ENCODE results near the gene ACAP3.

The ACAP3 gene

DNA sequence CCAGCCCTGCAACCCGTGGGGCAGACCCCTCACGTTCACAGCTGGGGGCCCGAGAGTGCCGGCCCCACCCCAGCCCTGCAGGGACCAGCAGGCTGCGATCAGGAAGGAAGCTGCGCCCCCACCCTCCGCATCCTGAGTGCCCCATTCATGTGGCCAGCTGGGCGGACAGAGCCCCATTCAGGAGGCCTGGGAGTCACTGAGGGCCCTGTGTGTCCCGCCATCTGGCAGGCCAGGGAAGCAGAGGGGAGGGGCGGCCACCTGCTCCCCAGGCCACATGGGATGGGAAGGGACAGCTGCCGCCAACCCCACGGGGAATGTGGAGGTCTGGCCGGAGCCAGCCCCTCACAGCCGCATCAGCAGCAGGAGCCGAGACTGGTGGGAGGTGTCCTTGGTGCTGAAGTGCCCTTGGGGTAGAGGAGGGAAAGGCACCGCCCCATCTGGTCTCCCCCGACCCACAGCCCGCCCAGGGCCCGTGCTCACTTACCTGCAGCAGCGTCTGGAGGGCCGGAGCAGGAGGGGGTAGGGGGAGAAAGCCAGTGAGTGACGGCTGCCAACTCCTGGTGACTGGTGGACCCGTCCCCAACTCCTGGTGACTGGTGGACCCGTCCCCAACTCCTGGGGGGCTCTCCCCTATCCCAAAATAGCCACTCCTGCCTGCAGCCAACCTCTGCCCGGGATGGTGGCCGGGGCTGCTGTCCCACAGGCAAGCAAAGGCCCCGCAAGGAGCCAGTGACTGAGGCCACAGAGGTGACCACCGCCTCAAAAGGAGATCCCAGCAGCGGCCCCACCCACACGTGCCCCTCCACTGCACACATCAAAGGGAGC is 8.7 kb downstream of the ACAP3 start:
- DNase-seq = peak; percentile 47

DNA sequence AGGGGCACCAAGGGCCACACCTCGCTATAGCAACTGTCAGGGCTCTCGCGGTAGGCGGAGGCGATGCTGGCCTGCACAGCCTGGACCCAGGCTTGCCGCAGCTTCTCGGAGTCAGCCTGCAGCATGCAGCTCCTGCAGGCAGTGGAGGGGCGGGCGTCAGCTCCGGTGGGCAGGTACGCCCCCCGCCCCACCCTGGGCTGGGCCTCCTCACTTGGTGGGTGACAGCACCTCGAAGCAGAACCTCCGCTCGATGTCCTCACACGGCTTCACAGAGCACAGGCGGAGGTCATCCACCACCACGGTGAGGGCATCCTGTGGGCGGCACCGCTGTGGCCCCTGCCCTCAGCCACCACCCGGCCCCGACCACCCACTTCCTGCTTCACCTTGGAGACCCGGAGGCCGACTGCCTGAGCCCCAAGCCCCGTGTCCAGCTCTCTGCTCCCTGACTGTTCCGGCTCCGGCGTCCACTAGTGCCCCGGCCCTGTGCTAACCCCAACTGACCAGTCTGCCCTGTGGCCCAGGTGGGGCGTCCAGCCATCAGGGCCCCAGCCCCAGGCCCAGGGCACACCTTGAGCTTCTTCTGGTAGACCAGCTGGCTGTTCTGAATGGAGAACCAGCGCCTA is 9.8 kb downstream of the ACAP3 start:
- no peak for DNase-seq

DNA sequence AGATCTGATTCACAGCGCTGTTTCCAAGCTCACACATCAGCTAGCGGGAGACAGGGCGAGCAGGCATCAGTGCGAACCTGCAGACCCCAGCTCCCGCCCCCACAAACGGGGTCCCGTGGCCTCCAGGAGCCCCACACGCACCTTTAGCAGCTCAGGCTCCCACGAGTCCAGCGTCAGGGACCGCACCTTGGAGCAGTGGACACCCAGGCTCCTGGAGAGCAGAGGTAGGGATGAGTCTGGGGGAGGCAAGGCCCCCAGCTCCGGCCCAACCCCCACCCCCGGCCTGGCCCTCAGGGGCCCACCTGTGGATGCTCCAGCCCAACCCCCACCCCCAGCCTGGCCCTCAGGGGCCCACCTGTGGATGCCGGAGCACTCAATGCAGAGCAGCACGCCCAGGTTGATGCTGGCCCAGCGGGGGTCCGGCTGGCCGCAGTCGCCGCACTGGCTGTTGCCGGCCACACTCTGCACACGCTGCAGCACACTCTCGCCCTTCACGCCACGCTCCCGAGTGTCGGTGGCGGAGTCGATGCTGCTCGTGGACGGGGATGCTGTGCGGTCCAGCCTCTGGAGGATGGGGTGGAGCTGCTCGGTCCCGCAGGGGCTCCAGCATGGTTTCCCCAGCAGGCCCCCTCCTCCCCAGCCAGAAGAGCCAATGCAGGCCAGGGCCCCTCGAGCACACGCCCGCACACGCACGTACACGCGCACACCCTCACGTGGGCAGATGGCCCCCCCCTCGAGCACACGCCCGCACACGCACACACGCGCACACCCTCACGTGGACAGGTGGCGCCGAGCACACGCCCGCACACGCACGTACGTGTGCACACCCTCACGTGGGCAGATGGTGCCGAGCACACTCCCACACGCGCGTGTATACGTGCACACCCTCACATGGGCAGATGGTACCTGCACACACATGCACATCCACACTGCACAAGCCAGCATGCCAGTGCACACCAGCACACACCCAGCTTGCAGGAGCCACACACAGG is 11.4 kb downstream of the ACAP3 start:
- no peak for DNase-seq

DNA sequence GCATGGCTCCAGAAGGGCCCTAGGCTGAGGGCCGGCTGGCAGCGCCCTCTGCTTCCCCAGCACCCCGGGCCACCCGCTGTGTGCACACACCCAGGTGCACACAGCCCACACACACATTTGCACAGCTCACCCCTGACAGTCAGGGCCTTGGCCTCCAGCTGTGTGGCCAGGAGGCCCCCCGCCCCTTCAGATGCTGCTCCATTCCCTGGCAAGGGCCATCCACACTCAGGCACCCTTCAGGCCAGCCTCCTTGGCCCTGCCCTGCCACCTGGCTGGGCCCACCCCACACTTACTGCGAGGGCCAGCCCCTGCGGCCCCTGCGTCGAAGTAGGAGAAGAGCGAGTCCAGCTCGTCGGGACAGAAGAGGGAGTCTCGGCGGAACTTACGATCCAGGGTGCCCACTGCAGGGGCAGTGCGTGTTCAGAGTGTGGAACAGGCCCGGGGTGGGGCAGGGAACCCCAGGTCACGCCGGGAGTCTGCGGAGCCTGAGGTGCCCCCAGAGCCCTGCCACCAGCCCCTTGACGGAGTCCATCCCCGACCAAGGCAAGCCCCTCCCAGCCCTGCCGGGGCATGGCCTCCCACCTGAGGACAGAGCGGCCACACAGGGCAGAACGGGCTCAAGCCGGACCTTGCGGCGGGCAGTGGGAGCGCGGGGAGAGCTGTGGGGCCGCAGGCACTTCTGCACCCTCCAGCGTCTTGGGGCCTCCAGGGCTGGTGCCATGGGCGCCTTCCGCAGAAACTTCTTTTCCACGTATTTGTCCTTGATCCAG is 12.4 kb downstream of the ACAP3 start:
- no peak for DNase-seq

DNA sequence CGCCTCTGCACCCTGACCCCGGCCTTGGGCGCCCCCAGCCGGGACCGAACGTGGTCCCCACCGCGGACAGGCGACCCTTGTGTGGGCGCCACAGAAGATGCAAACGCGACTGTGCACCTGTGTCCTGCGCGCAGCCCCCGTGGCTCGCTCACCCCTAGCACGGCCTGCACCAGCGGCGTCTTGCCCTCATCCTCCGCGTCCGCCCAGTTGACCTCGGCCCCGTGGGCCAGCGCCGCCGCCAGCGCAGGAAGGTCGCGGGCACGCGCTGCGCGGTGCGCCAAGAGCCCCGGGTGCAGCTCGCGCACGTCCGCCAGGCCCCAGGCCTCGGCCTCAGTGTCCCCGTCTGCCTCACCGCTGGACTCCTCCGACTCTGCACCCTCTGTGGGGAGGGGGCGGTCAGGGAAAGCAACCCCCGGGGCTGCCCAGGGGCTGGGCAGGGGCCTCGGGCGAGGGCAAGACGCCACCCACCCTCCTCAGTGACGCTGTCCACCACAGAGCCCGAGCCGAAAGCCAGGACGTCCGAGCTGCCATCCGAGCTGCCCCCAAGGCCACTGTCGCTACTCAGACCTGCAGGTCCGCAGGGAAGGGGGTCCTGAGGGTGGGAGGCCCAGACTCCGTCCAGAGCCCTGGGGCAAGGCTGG is 13.4 kb downstream of the ACAP3 start:
- no peak for DNase-seq

DNA sequence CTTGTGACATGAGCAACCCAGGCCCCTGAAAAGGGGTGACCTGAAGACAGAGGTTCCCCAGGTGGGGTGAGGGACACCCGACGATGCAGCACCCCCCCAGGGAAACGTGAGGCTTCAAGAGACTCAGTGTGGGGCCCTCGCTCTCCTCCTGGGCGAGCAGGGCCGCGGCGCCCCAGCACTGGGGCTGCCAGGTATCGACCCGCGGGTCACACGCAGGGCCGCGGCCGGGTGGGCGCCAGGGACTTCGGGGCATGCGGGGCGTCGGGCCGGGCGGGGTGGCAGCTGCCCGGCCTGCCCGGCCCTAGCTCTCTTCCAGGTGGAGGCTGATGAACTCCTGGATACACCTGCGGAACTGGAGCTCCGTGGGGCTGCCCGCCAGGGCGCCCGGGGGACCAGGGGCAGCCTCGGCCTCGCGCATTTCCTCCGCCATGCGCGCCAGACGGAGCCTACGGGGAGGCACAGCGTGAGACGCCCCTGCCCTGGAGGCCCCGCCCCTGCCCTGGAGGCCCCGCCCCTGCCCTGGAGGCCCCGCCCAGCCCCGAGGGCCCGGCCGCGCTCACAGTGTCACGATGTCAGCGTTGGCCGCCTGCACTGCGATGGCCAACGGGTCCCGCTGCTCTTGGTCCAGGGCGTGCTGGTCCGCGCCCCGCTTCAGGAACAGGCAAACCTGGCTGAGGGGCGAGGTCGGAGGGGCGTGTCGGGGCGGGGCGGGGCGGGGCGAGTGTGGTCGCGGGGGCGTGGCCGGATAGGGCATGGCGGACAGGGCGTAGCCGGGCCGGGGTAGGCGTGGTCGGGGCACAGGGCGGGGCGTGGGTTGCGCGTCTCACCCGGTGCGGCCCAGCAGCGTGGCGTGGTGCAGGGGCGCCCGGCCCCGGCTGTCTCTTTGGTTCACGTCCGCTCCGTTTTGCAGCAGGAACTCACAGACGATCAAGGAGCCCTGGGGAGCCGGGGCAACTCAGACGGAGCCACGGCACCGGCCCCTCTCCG is 14.2 kb downstream of the ACAP3 start:
- DNase-seq = no peak

DNA sequence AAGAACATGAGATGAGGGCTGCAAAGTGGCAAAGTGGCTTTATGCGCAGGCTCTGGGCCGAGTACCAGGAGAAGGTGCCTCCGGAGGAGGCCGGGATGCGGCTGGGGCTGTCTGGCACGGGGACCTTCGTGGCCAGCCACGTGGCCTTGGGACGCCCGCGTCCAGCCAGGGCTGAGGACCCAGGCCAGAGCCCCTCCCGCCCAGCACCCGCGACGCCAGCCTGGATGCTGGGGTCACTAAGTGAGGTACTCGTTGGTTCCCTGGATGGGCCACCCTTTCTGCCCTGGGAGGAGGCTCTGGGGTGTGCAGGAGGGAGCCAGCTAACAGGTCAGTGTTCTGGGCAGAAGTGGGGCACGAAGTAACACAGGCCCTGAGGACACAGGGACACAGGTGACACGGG is 14.9 kb downstream of the ACAP3 start:
- no peak for DNase-seq

DNA sequence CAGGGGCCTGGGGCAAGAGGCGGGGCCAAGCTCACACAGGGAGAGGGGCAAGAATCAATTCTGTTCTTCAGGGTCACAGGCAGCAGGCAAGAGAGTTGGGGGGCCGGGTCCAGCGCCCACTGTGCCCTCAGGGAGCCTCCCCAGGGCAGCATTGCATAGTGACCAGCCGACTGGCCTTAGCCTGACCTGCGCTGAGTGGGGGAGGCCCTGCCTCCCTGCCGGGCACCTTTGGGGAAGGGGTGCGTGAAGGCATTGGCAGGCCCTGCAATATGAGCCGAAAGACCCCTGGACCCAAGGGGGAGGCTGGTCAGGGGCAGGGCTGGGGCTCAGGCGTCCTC is 15.3 kb downstream of the ACAP3 start:
- DNase-seq = no peak

DNA sequence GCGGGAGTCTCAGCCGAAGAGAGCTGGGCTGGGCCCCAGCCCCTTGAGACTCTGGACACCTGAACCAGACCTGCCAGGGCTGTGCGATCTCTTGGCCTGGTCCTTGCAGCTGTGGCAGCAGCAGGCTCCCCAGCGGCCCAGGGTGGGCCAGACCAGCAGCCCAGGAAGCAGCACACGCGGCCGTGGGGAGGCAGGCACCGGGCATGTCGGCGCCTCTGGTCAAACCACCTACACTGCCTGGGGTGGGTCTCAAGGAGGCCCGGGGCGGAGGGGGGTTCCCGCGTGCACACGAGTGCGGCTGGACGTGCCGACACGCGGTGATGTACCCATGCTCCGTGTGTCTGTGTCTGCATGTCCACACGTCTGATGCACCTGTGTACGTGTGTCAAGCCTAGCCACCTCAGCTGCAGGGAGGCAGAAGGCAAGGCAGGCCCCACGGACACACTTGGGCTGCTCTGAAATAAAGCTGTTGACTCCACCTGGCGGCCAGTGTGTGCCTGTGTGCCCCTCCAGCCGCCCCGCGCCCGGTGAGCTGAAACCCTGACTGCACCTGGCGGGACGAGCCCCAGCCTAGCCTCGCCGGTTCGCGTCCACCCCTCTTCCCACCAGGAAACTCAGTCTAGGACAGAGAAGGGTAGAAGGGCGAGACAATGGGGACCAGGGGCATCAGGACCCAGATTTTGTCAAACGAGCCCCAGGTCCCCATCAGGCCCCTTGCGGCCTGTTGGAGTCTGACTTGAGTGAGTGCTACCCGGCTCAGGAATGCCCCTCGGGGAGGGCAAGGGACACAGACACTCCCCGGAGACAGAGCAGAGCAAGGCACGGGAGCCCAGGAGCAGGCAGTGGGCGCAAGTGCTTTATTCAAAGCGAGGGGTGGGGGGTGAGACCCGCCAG is 15.9 kb downstream of the ACAP3 start:
- DNase-seq = peak; percentile 84

DNA sequence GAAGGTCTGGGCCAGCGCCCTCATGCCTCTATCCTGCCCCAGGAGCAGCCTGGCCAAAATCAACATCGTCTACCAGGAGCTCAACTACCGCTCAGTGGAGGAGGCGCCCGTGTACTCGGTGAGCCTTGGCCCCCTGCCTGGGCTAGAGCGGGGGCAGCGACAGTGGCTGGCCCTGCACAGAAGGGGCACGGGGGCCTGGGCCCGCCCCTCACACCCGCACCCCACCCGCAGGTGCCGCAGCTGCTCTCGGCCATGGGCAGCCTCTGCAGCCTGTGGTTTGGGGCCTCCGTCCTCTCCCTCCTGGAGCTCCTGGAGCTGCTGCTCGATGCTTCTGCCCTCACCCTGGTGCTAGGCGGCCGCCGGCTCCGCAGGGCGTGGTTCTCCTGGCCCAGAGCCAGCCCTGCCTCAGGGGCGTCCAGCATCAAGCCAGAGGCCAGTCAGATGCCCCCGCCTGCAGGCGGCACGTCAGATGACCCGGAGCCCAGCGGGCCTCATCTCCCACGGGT is 16.7 kb downstream of the ACAP3 start:
- DNase-seq = no peak

DNA sequence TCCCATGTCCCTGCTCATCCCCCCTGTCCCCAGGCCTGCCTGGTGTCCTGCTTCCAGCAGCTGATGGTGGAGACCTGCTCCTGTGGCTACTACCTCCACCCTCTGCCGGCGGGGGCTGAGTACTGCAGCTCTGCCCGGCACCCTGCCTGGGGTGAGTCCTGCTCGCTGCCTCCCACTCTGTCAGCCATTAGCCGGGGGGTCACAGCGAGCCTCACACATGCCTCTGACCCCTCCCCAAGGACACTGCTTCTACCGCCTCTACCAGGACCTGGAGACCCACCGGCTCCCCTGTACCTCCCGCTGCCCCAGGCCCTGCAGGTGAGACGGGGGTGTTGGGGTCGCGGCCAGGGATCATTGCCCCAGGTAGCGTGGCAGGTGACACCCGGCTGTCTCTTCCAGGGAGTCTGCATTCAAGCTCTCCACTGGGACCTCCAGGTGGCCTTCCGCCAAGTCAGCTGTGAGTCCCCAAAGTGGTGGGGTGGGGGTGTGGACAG is 17.4 kb downstream of the ACAP3 start:
- peak; percentile 21 for DNase-seq

DNA sequence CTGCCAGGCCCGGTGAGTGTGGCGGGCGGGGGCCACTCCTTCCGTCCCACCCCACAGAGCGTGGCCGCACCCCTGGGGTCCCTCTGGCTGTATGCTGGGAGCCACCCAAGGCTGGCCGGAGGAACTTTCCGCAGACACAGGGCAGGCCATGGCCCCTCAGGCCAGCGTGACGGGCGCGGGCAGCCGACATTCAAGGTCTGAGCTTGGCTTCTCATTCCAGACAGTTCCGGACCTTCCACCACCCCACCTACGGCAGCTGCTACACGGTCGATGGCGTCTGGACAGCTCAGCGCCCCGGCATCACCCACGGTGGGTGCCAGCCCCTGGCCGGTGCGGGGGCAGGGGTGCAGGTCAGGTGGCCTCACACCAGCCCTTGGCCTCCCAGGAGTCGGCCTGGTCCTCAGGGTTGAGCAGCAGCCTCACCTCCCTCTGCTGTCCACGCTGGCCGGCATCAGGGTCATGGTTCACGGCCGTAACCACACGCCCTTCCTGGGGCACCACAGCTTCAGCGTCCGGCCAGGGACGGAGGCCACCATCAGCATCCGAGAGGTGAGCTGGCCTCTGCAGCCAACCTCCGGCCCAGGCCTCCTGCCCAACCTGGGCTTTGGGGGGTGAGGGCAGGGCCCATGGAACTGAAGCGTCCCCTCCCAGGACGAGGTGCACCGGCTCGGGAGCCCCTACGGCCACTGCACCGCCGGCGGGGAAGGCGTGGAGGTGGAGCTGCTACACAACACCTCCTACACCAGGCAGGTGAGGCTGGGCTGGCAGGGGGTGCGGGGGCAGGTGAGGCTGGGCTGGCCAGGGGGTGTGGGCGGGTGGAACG is 20.2 kb downstream of the ACAP3 start:
- DNase-seq = no peak

DNA sequence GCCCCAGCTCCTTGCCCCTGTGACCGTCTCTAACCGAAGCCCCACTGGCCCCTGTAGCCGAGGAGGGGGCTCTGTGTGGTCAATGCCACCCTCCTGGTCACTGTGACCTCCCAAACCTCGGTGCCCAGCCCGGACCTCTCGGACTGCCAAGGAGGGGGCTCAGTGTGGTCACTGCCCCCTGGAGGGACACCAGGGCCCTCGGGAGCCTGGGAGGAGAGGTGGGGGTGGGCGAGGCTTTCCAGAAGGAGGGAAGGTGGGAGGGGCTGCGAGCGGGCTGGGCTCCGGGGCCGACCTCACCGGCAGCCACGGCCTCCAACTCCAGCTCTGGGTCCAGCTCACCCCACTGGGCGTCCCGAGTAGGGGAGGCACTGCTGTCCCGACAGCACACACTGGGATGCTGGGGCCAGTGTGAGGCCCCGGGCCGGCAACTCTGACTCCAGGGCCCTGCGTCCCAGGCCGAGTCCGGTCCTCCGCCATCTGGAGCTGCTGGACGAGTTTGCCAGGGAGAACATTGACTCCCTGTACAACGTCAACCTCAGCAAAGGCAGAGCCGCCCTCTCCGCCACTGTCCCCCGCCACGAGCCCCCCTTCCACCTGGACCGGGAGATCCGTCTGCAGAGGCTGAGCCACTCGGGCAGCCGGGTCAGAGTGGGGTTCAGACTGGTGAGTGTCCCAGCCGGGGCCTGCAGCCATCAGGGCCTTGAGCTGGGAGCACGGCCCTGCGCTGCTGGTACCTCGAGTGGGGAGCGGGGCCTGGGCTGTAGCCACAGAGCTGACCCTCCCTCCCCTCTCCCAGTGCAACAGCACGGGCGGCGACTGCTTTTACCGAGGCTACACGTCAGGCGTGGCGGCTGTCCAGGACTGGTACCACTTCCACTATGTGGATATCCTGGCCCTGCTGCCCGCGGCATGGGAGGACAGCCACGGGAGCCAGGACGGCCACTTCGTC is 21.1 kb downstream of the ACAP3 start:
- no peak for DNase-seq

DNA sequence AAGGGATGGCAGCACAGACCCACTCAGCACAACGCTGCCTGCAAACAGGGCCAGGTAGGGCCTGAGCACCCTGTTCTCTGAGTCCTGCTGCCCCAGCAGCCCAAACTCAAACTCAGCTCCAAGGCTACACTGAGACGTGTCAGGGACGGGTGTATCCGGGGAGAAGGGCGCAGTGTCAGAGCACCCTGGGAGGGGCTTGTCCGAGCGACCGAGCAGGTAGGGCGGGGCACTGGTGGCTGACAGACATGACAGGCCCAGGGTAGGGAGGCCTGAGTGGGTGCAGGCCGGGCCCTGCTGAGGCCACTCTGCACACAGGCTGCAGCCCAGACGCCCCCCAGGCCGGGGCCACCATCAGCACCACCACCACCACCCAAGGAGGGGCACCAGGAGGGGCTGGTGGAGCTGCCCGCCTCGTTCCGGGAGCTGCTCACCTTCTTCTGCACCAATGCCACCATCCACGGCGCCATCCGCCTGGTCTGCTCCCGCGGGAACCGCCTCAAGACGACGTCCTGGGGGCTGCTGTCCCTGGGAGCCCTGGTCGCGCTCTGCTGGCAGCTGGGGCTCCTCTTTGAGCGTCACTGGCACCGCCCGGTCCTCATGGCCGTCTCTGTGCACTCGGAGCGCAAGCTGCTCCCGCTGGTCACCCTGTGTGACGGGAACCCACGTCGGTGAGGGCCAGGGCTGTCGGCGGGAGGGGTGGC is 22.0 kb downstream of the ACAP3 start:
- DNase-seq = no peak

DNA sequence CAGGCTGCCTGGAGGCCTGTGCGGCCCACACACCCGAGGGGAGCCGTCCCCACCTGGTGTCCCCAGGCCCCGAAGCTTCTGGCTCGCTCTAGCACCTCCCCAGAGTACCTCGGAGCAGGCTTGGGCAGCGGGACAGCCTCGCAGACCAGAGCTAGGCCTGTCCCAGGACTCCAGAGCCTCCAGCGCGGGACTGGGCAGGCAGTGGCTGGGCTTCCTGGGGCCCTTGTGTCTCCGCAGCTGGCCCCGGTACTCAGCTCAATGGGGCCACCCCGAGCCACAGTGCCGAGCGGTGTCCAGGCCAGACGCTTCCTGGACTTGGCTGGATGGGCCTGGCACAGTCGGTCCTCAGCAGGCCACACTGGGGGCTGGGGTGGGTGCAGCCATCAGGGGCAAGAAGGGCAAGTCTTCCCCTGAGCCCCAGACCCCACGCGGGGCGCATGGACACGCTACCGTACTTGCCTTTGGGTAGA is 22.6 kb downstream of the ACAP3 start:
- no peak for DNase-seq

Measured in NCI-H2171 (cell line).